ENCODE results near the gene ASB3. TPM values are rescaled to one million over a fixed set of nuclear protein-coding genes. Genes with fewer than 3 reads are reported as not detected.

The ASB3 gene
- total RNA-seq, 1 experiment from 2014 or later = 23.1 TPM

DNA sequence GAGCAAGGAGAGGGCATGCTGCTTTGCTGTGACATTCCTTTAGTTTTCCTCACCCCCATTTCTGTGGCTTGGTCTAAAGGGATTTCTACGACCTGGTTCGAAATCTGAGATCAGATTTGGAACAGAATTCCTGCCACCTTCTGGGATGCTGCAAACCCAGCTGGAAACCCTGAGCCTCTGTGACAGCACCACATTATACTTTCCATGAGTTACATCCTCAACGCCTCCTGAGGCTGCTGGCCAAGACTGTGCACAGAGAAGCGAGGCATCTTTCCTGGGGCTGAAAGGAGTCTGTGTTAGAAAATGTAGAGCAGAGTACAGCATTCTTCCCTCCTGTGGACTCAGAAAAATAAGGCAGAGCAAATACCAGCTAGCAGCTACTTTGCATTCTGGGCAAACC lies 157.3 kb downstream of the ASB3 start:
- TF ChIP-seq, protein P1, sequence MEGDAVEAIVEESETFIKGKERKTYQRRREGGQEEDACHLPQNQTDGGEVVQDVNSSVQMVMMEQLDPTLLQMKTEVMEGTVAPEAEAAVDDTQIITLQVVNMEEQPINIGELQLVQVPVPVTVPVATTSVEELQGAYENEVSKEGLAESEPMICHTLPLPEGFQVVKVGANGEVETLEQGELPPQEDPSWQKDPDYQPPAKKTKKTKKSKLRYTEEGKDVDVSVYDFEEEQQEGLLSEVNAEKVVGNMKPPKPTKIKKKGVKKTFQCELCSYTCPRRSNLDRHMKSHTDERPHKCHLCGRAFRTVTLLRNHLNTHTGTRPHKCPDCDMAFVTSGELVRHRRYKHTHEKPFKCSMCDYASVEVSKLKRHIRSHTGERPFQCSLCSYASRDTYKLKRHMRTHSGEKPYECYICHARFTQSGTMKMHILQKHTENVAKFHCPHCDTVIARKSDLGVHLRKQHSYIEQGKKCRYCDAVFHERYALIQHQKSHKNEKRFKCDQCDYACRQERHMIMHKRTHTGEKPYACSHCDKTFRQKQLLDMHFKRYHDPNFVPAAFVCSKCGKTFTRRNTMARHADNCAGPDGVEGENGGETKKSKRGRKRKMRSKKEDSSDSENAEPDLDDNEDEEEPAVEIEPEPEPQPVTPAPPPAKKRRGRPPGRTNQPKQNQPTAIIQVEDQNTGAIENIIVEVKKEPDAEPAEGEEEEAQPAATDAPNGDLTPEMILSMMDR (conservative IDR thresholded peaks at IDR 0.05) = no peak
- no peak overlapping the region for H4K8ac ChIP-seq (replicated peaks; ENCODE audit: insufficient read length, low read depth, low read length)
- H3K36me3 Mint-ChIP-seq (ENCODE audit: insufficient read depth in 1 of 3, low read depth in 3 of 3) = no peaks in the 10 kb centered on the region; a peak in 1 of 7 replicates
- H3K9ac ChIP-seq (ENCODE audit: extremely low read depth, insufficient read length, low read length) = no peak overlapping the region
- H3K27ac ChIP-seq (ENCODE audit: insufficient read length, low read depth, low read length) = no peak overlapping the region
- H4K91ac ChIP-seq (ENCODE audit: insufficient read length, low read depth, low read length) = no peak overlapping the region
- no peaks in the 10 kb centered on the region for H3K9me3 Mint-ChIP-seq
- no peaks in the 10 kb centered on the region for H3K27me3 Mint-ChIP-seq (ENCODE audit: low read depth)
- no peak overlapping the region for H3K27ac Mint-ChIP-seq
- no peak overlapping the region for H2BK5ac ChIP-seq (ENCODE audit: insufficient read length, low read length)
- H3K4ac ChIP-seq (ENCODE audit: low read depth, low read length) = no peak overlapping the region
- no peak overlapping the region for H2AK5ac ChIP-seq (ENCODE audit: insufficient read length, low read length)
- H3K79me1 ChIP-seq (ENCODE audit: insufficient read depth, low read depth, low read length, poor library complexity, severe bottlenecking) = no peaks in the 10 kb centered on the region
- H3T11ph ChIP-seq (ENCODE audit: low read length) = no peak overlapping the region
- no peaks in the 10 kb centered on the region for H3K4me1 ChIP-seq (ENCODE audit: insufficient read depth, low read length)
- H3K23ac ChIP-seq (ENCODE audit: insufficient read length, low read depth, low read length) = no peak overlapping the region
- no peaks in the 10 kb centered on the region for H3K79me2 ChIP-seq (ENCODE audit: insufficient read depth, low read length)
- H2AFZ ChIP-seq (ENCODE audit: low read length) = no peak overlapping the region
- H3K27me3 ChIP-seq (ENCODE audit: insufficient read depth, low read length) = no peaks in the 10 kb centered on the region
- no peak overlapping the region for H3K4me2 ChIP-seq (ENCODE audit: insufficient read depth, insufficient read length, low read length)
- H3K14ac ChIP-seq (ENCODE audit: insufficient read depth, low read length) = no peak overlapping the region
- no peak overlapping the region for H2BK15ac ChIP-seq (ENCODE audit: low read depth, low read length)
- no peak overlapping the region for H3K18ac ChIP-seq (ENCODE audit: insufficient read length, low read depth, low read length)
- H3K9me3 ChIP-seq (ENCODE audit: control insufficient read depth, low read depth, low read length) = no peaks in the 10 kb centered on the region
- H4K5ac ChIP-seq (ENCODE audit: insufficient read length, low read depth, low read length) = no peak overlapping the region
- no peaks in the 10 kb centered on the region for H3K23me2 ChIP-seq (ENCODE audit: insufficient read length, low read depth, low read length, poor library complexity, severe bottlenecking)
- H3K4me1 Mint-ChIP-seq = peaks cover 7 to 10% of the 10 kb centered on the region in 2 experiments
- no peak for DNase-seq
- H3K56ac ChIP-seq (ENCODE audit: insufficient read length, low read depth, low read length) = no peak overlapping the region
- H3K4me3 Mint-ChIP-seq = no peak overlapping the region
- H2BK120ac ChIP-seq (ENCODE audit: low read depth, low read length, poor library complexity, severe bottlenecking) = no peak overlapping the region
- no peak overlapping the region for H2BK12ac ChIP-seq (ENCODE audit: insufficient read length, low read depth, low read length)
- H4K20me1 ChIP-seq (ENCODE audit: control insufficient read depth, insufficient read depth, insufficient read length) = no peaks in the 10 kb centered on the region
- no peak overlapping the region for H2BK20ac ChIP-seq (ENCODE audit: low read depth, low read length, poor library complexity, severe bottlenecking)
- no CpG with 5 or more reads among the region's 4 CpGs for WGBS (ENCODE audit: extremely low coverage, insufficient read length, low lambda C conversion rate)

Data from H9 (cell line).